Natural killer cell (primary cell): ENCODE measurements around the gene KHK. TPM values are rescaled to one million over a fixed set of nuclear protein-coding genes. Genes with fewer than 3 reads are reported as not detected.

ENCODE experiments used
- ATAC-seq, 3 donors: fragments of 150-1000 bp in 2 of 3; fragments of 200-7000 bp in 1 of 3; cut with Tn5 transposase; 1 replicate in 1 of 3; 2 replicates in 2 of 3; pipeline ENCODE4 v1.10.0; 2021; ENCODE audit warnings: mild to moderate bottlenecking in 2 of 3, moderate library complexity in 2 of 3
- DNase-seq, 2 donors: peaks; one replicate each; pipeline versions ENCODE4 v3.0.0 to v3.0.0-alpha.2; 2013 to 2021; ENCODE audit warnings: mixed read lengths in 1 of 2
- H3K27ac ChIP-seq: one replicate; pipeline ENCODE4 v1.5.1; 2013; ENCODE audit warnings: mild to moderate bottlenecking, low read length
- H3K27me3 ChIP-seq: one replicate; pipeline ENCODE4 v1.6.1; 2013; ENCODE audit warnings: low read length; ENCODE audit not compliant: control insufficient read depth, insufficient read depth
- H3K36me3 ChIP-seq: one replicate; pipeline ENCODE4 v1.6.1; 2013; ENCODE audit warnings: low read length; ENCODE audit not compliant: control insufficient read depth, insufficient read depth
- H3K4me1 ChIP-seq: one replicate; pipeline ENCODE4 v1.6.1; 2013; ENCODE audit warnings: low read length; ENCODE audit not compliant: control insufficient read depth, insufficient read depth
- H3K4me3 ChIP-seq: one replicate; pipeline ENCODE4 v1.5.1; 2013; ENCODE audit warnings: low read length
- H3K9me3 ChIP-seq: one replicate; pipeline ENCODE4 v1.6.1; 2013; ENCODE audit warnings: low read length; ENCODE audit not compliant: control insufficient read depth, insufficient read depth
- H3K27ac Mint-ChIP-seq, 2 donors: one replicate each; pipeline ENCODE4 v1.8.0; 2022; ENCODE audit warnings: mild to moderate bottlenecking in 2 of 2, mixed read lengths in 2 of 2, moderate library complexity in 1 of 2
- H3K27me3 Mint-ChIP-seq, 2 donors: one replicate each; pipeline ENCODE4 v1.8.0; 2022; ENCODE audit warnings: low read depth in 2 of 2, mixed read lengths in 2 of 2
- H3K36me3 Mint-ChIP-seq: one replicate; pipeline ENCODE4 v1.8.0; 2022; ENCODE audit warnings: mixed read lengths
- H3K4me1 Mint-ChIP-seq, 2 donors: one replicate each; pipeline ENCODE4 v1.8.0; 2022; ENCODE audit warnings: mixed read lengths in 2 of 2
- H3K4me3 Mint-ChIP-seq: one replicate; pipeline ENCODE4 v1.8.0; 2022; ENCODE audit warnings: mild to moderate bottlenecking, moderate library complexity, mixed read lengths
- H3K9me3 Mint-ChIP-seq, 2 donors: one replicate each; pipeline ENCODE4 v1.8.0; 2022; ENCODE audit warnings: mixed read lengths in 2 of 2
- CTCF ChIP-seq: fragments of 200-600 bp; IDR thresholded peaks from one replicate; pipeline ENCODE4 v1.8.0; 2022; ENCODE audit warnings: antibody characterized with exemption
- WGBS: methylation state at CpG from one replicate; pipeline ENCODE4 v1.1.7; 2013; ENCODE audit warnings: missing lambda C conversion rate; ENCODE audit not compliant: insufficient coverage; 5-methylcytosine and 5-hydroxymethylcytosine counted together
- intact Hi-C: fragments of 100-400 bp; cut with micrococcal nuclease; formaldehyde crosslinking; loops from one replicate; pipeline ENCODE4 v1.14.2; 2022
- total RNA-seq, 4 donors: library from RNA; stranded (reverse); fragments of 120-200 nt in 1 of 4; gene quantifications; one replicate each; pipeline versions ENCODE4 v1.2.3 to v1.2.4, GENCODE V29; 2013 to 2022

Gene KHK
- total RNA-seq, 3 donors from 2014 or later (not counting 1 experiment from before 2014, with no cell fraction given) = 3.7 to 4.0 (median 3.8) TPM

DNA sequence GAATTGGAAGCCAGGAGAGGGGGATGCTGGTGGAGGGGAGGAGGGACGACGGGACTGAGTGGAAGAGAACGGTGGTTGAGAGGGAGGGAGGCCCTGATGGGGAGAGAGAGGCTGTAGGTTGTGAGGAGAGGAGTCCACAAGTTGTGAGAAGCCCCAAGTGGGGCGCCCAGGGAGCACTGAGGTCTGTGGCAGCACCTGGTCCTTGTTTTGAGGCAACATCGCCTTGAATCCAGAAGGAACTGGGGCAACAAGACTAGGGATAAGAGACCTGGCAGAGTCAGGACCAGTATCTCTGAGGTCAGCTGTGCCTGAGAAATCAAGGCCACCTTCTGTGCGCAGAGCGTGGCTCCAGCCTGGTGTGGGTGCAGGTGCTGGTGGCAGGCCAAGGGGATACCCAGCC is 51.5 kb downstream of the KHK start:
- peak overlapping the region in 1 of 2 donors; percentile 8 for H3K27ac Mint-ChIP-seq

GRCh38 chr2:27139310-27139709 is 52.7 kb downstream of the KHK start, which contains the start of gene PRR30:
PRR30 (minus strand) TSS chr2:27139410; CDS start chr2:27138329, 1,081 bp downstream.
- no peak within 1 kb of the TSS for H3K4me3 ChIP-seq
- no peak for ATAC-seq
- TF ChIP-seq CTCF = no peak
- peak within 1 kb of the TSS in 1 of 2 donors; percentile 8 for H3K27ac Mint-ChIP-seq
- no peaks in the 10 kb centered on the region for H3K36me3 ChIP-seq
- H3K27me3 Mint-ChIP-seq = peaks cover 12 to 17% of the 10 kb centered on the region in 2 donors
- no peak within 1 kb of the TSS for H3K4me3 Mint-ChIP-seq
- 82% methylated on average over 4 of the region's 4 CpGs for WGBS
- no peak for DNase-seq
- H3K4me1 ChIP-seq = peaks cover 7% of the 10 kb centered on the region
- H3K36me3 Mint-ChIP-seq = no peaks in the 10 kb centered on the region
- H3K9me3 Mint-ChIP-seq = no peaks in the 10 kb centered on the region
- peaks cover 2% of the 10 kb centered on the region for H3K27me3 ChIP-seq
- no peak within 1 kb of the TSS for H3K27ac ChIP-seq
- no peaks in the 10 kb centered on the region for H3K9me3 ChIP-seq
- intact Hi-C loops = loop anchor here (10.0 kb wide), 1 partner anchor 55 kb away; the partner anchor contains the start of gene KHK
- peaks cover 4 to 5% of the 10 kb centered on the region in 2 donors for H3K4me1 Mint-ChIP-seq

More for the DNA sequence above, 51.5 kb downstream of the KHK start:
- intact Hi-C loops = loop anchor here (10.0 kb wide), 1 partner anchor 53 kb away; the partner anchor contains the start of gene KHK
- no peak overlapping the region for H3K4me3 Mint-ChIP-seq
- TF ChIP-seq CTCF = no peak
- H3K9me3 Mint-ChIP-seq = no peaks in the 10 kb centered on the region
- DNase-seq = no peak
- no peak overlapping the region for H3K27ac ChIP-seq
- peaks cover 16% of the 10 kb centered on the region for H3K4me1 ChIP-seq
- H3K4me1 Mint-ChIP-seq = peaks cover 12 to 16% of the 10 kb centered on the region in 2 donors
- no peaks in the 10 kb centered on the region for H3K36me3 ChIP-seq
- ATAC-seq = no peak
- H3K27me3 ChIP-seq = peaks cover 2% of the 10 kb centered on the region
- WGBS = 84% methylated on average over 7 of the region's 7 CpGs
- no peaks in the 10 kb centered on the region for H3K36me3 Mint-ChIP-seq
- no peaks in the 10 kb centered on the region for H3K9me3 ChIP-seq
- H3K4me3 ChIP-seq = no peak overlapping the region
- H3K27me3 Mint-ChIP-seq = peaks cover 5% of the 10 kb centered on the region in 2 donors

DNA sequence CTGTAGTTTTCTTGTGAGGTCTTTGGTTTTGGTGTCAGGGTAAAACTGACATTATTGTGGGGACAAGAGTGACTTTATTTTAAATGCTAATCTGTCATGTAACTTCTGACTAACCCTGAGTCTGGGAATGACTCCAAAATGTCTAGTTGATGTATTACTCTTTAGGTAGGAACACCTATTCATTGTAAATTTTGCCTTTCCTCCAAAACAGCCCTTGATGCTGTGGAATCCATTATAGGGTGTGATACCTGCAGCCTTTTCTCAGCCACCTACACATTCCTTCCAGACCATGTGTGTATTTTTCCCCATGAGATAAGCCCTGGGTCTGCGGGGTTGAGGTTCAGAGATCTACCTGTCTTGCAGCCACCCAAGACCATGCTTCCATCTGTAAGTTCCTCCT is 56.7 kb downstream of the KHK start:
- intact Hi-C loops = no loop called here
- no peak for TF ChIP-seq CTCF

GRCh38 chr2:27145682-27146081 is 59.1 kb downstream of the KHK start:
- Mint-ChIP-seq H3K4me1 (no peaks in the 10 kb centered on the region), H3K27me3 (peaks cover 26% of the 10 kb centered on the region in 2 donors), H3K27ac (no peak overlapping the region), H3K9me3 (no peaks in the 10 kb centered on the region), H3K4me3 (no peak overlapping the region), H3K36me3 (no peaks in the 10 kb centered on the region)
- Histone ChIP-seq H3K4me1 (no peaks in the 10 kb centered on the region), H3K9me3 (no peaks in the 10 kb centered on the region), H3K36me3 (no peaks in the 10 kb centered on the region), H3K27ac (no peak overlapping the region), H3K27me3 (peaks cover 2% of the 10 kb centered on the region), H3K4me3 (no peak overlapping the region)
- 92% methylated on average over 2 of the region's 2 CpGs for whole genome bisulfite sequencing
- TF ChIP-seq CTCF = no peak
- intact Hi-C loops = no loop called here
- ATAC-seq (no peak), DNase-seq (no peak)

More for the DNA sequence above, 56.7 kb downstream of the KHK start:
- no peaks in the 10 kb centered on the region for H3K4me1 ChIP-seq
- H3K27ac ChIP-seq = no peak overlapping the region
- Mint-ChIP-seq H3K36me3 (no peaks in the 10 kb centered on the region), H3K27ac (no peak overlapping the region), H3K27me3 (peaks cover 24 to 26% of the 10 kb centered on the region in 2 donors), H3K9me3 (no peaks in the 10 kb centered on the region), H3K4me3 (no peak overlapping the region), H3K4me1 (no peaks in the 10 kb centered on the region)
- H3K9me3 ChIP-seq = no peaks in the 10 kb centered on the region
- DNase-seq (no peak), ATAC-seq (no peak)
- peaks cover 2% of the 10 kb centered on the region for H3K27me3 ChIP-seq
- 87% methylated on average over 1 of the region's 1 CpG for WGBS
- H3K4me3 ChIP-seq = no peak overlapping the region
- no peaks in the 10 kb centered on the region for H3K36me3 ChIP-seq
